Left colon (tissue), 2 donors: ENCODE data around the gene AGBL2. TPM values are rescaled to one million over a fixed set of nuclear protein-coding genes. Genes with fewer than 3 reads are reported as not detected.
"Not testable (repeated sequence)": the region's sequence is repeated elsewhere in the genome, so short reads cannot be mapped to it uniquely, and the experiment has no call there.

Experiments used
- ATAC-seq: fragments of 200-7000 bp; cut with Tn5 transposase; one replicate; pipeline ENCODE4 v1.9.1; 2020; ENCODE audit warnings: mild to moderate bottlenecking, moderate library complexity
- DNase-seq, 2 donors: peaks; one replicate each; pipeline ENCODE4 v3.0.0-alpha.2; 2020
- intact Hi-C, 2 donors: fragments of 100-400 bp; cut with DNase I in 1 of 2; cut with micrococcal nuclease in 1 of 2; formaldehyde crosslinking; loops; one replicate each; pipeline versions ENCODE4 v1.11.2 to v1.14.0; 2022; cut with DNase I, micrococcal nuclease
- long read RNA-seq: library from polyadenylated mRNA; unstranded; transcript quantifications from one replicate; pipeline ENCODE4 v2.0.0, GENCODE V29; 2021
- total RNA-seq, 2 donors: library from RNA; stranded (reverse); fragmentation: NEBNext Ultra II Directional; extraction: Animal tissue kit (Norgen Biotek cat#: 25700); gene quantifications; one replicate each; pipeline ENCODE4 v1.2.1, GENCODE V29; 2021
- donor health status: DM: no; HTN: no; CAD: no.
- donor health status: DM: yes; HTN: yes; CAD: no.

AGBL2 gene, protein sequence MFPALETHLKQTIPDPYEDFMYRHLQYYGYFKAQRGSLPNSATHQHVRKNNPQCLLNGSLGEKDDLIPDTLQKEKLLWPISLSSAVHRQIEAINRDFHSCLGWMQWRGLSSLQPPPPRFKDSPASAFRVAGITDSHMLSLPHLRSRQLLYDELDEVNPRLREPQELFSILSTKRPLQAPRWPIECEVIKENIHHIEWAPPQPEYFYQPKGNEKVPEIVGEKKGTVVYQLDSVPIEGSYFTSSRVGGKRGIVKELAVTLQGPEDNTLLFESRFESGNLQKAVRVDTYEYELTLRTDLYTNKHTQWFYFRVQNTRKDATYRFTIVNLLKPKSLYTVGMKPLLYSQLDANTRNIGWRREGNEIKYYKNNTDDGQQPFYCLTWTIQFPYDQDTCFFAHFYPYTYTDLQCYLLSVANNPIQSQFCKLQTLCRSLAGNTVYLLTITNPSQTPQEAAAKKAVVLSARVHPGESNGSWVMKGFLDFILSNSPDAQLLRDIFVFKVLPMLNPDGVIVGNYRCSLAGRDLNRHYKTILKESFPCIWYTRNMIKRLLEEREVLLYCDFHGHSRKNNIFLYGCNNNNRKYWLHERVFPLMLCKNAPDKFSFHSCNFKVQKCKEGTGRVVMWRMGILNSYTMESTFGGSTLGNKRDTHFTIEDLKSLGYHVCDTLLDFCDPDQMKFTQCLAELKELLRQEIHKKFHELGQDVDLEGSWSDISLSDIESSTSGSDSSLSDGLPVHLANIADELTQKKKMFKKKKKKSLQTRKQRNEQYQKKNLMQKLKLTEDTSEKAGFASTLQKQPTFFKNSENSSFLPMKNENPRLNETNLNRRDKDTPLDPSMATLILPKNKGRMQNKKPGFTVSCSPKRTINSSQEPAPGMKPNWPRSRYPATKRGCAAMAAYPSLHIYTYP
- 1 to 10 TPM; 2.3 to 2.9 TPM for total RNA-seq
- long read RNA-seq, partial matches to known transcripts = 0 of 1 reads
- long read RNA-seq, other reads (novel, unspliced or antisense) = 1 of 1 reads

DNA sequence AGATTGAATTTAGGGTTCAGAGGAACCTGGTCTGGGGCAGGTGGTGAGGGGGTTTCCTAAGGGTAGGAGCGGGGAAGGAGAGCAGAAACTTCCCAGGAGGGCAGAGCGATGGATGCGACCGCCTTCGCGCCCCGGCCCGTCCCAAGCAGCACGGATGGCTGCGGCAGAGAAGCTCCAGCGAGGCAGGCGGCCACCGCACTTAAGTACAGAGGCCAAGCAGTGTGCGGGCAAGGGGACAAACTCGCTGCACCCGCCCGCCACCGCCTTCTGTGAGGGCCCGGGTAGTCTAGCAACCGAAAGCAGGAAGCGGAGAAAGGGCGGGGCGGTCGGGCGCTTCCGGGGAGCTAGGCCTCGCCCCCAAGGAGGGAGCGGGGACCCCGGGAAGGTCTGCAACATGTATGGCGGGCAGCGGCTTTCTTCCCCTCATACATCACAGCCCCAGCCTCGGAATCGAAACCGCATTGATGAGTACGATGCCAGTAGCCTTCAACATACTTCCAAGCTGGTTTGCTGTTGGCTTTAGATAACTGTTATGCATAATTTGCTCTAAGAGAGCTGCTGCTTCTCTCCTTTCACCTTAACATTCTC, at the start of gene AGBL2:
Gene AGBL2, minus strand, starts transcription at position 288 of the 588 bp plus-strand sequence. CDS start 719 bp downstream, outside the sequence.
- ATAC-seq = peak; percentile 95
- intact Hi-C loops = no loop called here
- DNase-seq = peak; percentile 84 to 91

DNA sequence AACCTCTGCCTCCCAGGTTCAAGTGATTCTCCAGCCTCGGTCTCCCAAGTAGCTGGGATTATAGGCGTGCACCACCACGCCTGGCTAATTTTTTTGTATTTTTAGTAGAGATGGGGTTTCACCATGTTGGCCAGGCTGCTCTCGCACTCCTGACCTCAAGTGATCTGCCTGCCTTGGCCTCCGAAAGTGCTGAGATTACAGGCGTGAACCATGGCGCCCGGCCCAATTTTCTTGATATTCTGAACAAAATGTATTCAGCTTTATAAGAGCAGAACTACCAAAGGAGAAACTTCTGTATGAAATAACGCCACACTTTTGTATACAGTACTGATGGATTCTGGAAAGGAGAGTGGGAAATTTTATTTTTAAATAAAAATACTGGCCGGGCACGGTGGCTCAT, 44.1 kb upstream of the AGBL2 start:
- DNase-seq, ATAC-seq, intact Hi-C loops: not testable (repeated sequence)

DNA sequence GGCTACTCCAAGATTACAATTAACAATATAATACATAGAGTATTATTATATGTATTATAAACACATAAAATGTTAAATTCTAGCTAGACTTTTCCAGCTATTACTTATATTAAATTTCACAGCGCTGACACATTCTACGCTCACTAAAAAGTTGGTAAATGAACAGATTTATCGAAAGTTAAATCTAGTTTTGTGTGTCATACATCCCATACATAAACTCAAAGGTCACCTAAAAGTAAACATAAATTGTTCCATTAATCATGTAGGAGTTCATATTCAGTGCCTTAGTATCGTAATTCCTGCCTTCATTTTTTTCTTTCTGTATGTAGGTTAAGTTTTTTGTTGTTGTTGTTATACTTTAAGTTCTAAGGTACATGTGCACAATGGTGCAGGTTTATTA, 41.0 kb upstream of the AGBL2 start:
- intact Hi-C loops = no loop called here
- DNase-seq (no peak), ATAC-seq (no peak)

- intact Hi-C loops = no loop called here
- ATAC-seq (no peak), DNase-seq (no peak)
Measured at GRCh38 chr11:47750725-47751124, 35.6 kb upstream of the AGBL2 start.

DNA sequence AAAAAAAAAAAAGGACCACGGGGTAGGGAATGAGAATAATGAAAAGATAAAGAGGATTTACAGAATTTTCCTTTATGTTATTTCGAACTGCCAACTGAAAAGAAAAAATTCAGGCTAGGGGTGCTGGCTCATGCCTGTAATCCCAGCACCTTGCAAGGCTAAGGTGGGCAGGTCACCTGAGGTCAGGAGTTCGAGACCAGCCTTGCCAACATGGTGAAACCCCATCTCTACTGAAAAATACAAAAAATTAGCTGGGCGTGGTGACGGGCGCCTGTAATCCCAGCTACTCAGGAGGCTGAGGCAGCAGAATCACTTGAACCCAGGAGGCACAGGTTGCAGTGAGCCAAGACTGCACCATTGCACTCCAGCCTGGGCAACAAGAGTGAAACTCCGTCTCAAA, 27.3 kb upstream of the AGBL2 start:
- intact Hi-C loops, DNase-seq, ATAC-seq: not testable (repeated sequence)

- intact Hi-C loops, DNase-seq, ATAC-seq: not testable (repeated sequence)
Measured at GRCh38 chr11:47737817-47738216, 22.6 kb upstream of the AGBL2 start.

GRCh38 chr11:47732271-47732670, 17.1 kb upstream of the AGBL2 start:
- intact Hi-C loops = no loop called here
- DNase-seq (no peak), ATAC-seq (no peak)

- intact Hi-C loops = no loop called here
- DNase-seq = no peak
- no peak for ATAC-seq
Measured at GRCh38 chr11:47731475-47731874, 16.3 kb upstream of the AGBL2 start.

DNA sequence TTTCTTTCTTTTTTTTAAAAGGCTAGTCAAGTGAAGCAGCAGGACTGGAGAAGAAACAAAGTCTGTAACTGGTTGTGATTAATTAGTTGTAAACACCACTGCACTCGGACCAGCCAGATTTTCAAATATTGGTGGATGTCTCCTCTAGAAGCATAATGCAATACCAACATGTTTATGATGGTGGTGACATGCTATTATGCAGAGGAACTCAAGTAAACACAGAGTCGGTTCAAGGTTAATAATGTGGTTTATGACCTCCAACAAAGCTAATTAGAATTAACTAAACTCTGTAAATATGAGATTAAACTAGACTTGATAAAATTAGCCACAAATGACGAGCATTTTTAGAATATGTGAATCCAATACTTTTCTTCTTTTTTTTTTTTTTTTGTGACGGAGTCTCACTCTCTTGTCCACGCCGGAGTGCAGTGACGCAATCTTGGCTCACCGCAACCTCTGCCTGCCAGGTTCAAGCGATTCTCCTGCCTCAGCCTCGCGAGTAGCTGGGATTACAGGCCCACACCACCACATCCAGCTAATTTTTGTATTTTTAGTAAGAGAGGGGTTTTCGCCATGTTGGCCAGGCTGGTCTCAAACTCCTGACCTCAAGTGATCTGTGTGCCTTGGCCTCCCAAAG, 11.8 kb upstream of the AGBL2 start:
- intact Hi-C loops = no loop called here
- ATAC-seq (no peak), DNase-seq (no peak)

DNA sequence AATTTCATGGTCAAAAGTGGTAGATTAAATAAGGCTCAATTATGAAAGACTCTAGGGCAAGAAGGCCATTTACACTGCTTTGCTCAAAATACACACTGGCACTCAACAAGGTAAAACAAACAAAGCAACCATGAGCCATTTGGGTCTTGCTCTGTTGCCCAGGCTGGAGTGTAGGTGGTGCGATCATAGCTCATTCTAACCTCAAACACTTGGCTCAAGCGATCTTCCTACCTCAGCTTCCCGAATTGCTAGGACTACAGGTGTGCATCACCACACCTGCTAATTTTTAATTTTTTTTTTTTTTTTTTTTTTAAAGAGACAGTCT, 10.9 kb upstream of the AGBL2 start:
- ATAC-seq = no peak
- intact Hi-C loops = no loop called here

DNA sequence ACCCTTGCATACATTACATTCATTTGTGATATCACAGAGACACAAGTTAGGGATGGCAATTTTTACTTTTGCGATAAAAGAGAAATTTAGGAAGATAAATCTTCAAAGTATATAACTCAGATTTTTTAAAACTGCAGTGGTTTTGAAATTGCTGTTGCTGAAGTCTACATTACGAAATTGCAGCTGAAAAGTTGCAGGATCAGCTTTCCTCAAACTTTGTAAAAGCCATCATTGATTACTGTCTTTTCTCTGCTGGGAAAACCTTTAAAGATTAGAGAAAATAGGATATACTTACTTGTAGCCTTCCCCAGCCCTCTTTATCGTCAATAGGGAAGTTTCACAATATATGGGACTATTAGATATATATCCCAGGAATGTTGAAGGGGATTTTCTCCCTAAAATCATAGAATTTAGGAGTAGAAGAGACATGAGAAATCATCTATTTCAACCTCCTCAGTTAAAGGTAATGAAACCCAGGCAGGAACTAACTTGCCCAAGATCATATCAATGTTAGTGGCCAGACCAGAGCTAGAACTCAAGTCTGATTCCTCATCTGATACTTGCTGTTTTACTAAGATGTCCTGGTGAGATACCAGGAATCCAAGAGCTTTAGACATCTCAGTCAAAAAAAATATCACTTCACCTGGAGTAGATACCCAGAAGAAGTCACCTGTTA, 10.4 kb upstream of the AGBL2 start:
- no peak for DNase-seq
- intact Hi-C loops = no loop called here
- no peak for ATAC-seq

More for the DNA sequence above, 10.9 kb upstream of the AGBL2 start:
- no peak for DNase-seq

DNA sequence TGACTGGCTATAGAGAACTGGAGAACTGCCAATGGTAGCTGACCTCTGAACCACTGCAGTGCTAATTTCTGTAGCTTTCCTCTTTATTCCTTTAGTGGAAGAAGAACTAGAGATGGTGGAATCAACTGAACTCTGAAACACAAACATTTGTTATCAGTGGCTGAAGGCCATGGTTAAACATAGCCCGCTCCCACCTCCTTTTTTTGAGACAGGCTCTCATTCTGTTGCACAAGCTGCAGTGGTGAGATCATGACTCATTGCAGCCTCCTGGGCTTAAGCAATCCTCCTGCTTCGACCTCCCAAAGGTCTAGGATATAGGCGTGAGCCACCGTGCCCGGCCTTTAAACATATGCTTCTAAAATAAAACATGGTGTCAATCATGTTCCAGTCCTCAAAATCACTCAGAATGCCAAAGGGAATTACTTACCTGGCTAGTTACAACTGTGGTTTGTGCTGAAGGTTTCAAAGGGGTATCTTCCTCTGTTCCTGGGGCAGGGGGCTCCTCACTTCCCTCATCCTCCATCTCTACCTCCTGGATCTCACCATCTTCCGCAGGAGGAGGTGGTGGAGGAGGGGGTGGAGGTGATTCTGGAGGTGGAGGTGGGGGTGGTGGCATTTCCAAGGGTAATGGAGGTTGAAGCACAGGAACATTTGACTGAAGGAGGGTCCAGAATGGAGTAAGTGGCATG, 9.0 kb upstream of the AGBL2 start:
- DNase-seq = peak; percentile 49 to 57
- peak; percentile 92 for ATAC-seq
- intact Hi-C loops = no loop called here

DNA sequence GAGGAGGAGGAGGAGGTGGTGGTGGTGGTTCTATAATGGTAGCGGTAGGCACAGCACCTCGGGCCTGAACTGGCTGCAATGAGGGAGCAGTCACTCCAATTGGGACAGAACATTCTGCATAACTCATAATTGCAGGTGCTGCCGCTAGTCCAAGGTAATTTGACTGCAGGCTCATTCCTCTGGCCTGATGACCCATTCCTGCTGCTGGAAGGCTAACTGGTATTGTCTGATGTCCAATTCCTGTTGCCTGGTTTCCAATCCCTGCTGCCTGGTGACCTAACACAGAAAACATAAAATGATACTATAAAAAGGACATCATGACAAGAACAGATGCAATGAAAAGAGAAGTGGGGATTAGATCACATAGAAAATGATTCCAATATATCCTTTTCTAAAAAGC, 7.9 kb upstream of the AGBL2 start:
- intact Hi-C loops = no loop called here
- ATAC-seq (no peak), DNase-seq (no peak)

- intact Hi-C loops = no loop called here
- ATAC-seq = no peak
- no peak for DNase-seq
Measured at GRCh38 chr11:47720651-47721050, 5.5 kb upstream of the AGBL2 start.

GRCh38 chr11:47716692-47717091, 1.5 kb upstream of the AGBL2 start:
- no peak for ATAC-seq
- intact Hi-C loops = no loop called here
- DNase-seq = no peak

DNA sequence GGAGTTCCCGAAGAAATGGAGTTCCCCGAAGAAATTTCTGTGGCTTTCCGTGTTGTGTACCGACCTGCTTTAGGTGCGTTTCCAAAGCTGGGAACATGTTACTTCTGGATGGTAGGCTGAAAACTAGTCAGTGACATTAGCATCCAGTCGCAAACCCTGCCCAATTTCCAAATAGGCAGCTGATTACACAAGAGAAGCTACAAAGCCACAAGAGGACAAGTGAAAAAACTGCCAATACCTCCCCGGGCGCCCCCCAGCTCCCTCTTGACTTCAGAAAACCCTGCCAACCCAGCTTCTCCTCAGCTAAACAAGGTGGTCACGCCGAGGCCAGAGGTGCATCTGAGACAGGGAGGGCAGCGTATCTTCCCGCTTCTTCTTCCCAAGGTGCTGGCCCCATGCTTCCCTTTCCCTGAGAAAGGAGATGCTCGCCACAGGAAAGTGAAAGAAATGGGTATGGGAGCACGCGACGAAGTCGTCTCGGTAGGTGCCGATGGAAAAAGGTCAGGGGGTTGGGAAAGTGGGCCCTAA, 551 bp downstream of the AGBL2 start:
- intact Hi-C loops = no loop called here
- ATAC-seq (peak; percentile 57), DNase-seq (peak in 1 of 2 donors; percentile 24)

DNA sequence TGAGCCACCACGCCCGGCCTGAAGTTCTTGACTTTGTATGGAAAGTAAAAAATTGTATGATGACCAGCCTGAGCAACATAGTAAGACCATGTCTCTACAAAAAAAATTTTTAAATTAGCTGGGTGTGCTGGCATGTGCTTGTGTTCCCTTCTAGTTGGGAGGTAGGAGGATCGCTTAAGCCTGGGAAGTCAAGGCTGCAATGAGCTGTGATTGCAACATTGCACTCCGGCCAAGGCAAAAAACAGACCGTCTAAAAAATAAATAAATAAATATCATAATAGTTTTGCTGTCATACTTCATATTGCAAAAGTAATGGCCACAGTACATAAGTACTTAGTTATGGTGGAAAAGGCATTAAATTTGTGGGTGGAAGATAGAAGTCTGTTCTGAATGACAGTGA, 3.4 kb downstream of the AGBL2 start:
- ATAC-seq (no peak), DNase-seq (no peak)
- intact Hi-C loops = no loop called here

DNA sequence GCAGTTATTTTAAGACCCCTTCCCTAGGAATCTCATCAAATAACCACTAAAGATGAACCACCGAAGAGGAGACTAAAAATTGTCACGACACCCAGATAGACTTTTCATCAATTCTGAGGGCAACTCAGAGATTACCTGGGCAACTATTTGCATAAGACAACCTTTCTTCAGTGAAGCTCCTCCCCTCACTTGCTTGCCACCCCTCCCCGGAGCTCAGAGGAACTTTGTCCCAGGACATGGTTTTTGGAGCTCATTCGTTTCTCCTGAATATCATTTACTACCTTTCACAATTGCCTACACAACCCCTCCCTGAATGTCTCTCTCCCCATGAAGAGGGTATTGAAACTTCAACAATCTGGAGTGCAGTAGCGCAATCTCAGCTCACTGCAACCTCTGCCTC, 3.9 kb downstream of the AGBL2 start:
- DNase-seq (no peak), ATAC-seq (peak; percentile 37)
- intact Hi-C loops = no loop called here
